ENCODE results near the gene MPP3. TPM values are rescaled to one million over a fixed set of nuclear protein-coding genes. Genes with fewer than 3 reads are reported as not detected.

Gene MPP3
- total RNA-seq, 1 experiment from 2014 or later: 5.7 TPM

- BruUV-seq (replicated peaks): no TSS peak
- ChIA-PET CTCF (interaction anchor here (1.2 kb wide), 1 partner anchor 60 kb away, joined by 3 read pairs; no protein-coding TSS in a partner anchor), POLR2A (ENCODE audit: low non-redundant PET) (no interaction called here)
- H3K9me3 ChIP-seq (ENCODE audit: low read depth, low read length, poor library complexity, severe bottlenecking): no peaks in the 10 kb centered on the region
- TF ChIP-seq CTCF (conservative IDR thresholded peaks at IDR 0.05; ENCODE audit: low read depth, low read length) (no peak), EZH2 (IDR thresholded peaks at IDR 0.05; ENCODE audit: borderline replicate concordance, low read depth, low read length, poor library complexity, severe bottlenecking) (no peak)
- no peaks in the 10 kb centered on the region for H3K27me3 ChIP-seq (replicated peaks; ENCODE audit: insufficient read depth, low read depth, low read length, poor library complexity)
- DNase-seq (ENCODE audit: low spot score): no peak
- no peak overlapping the region for H3K27ac ChIP-seq (ENCODE audit: low read depth, low read length, poor library complexity, severe bottlenecking)
- H3K4me3 ChIP-seq (ENCODE audit: low read depth, low read length, poor library complexity, severe bottlenecking): no peak overlapping the region
- intact Hi-C loops (cut with micrococcal nuclease; ENCODE audit: unreplicated experiment): loop anchor here (1.0 to 2.0 kb wide), 2 partner anchors 66 to 183 kb away; no protein-coding TSS in a partner anchor
- H3K4me1 ChIP-seq (ENCODE audit: insufficient read depth, low read length, poor library complexity, severe bottlenecking): no peaks in the 10 kb centered on the region
- no peaks in the 10 kb centered on the region for H3K36me3 ChIP-seq (ENCODE audit: insufficient read depth, low read length, poor library complexity, severe bottlenecking)
These were observed 73.1 kb downstream of the MPP3 start for GRCh38 chr17:43759836-43760235.

GRCh38 chr17:43758497-43759174, 74.3 kb downstream of the MPP3 start, which contains the start of gene SOST:
SOST (minus strand) TSS chr17:43758791; CDS start chr17:43758741, 50 bp downstream.
- CTCF ChIA-PET: no interaction called here
- no TSS peak for BruUV-seq (replicated peaks)
- DNase-seq (ENCODE audit: low spot score): no peak

GRCh38 chr17:43758086-43758485, 74.9 kb downstream of the MPP3 start:
- no peaks in the 10 kb centered on the region for H3K27me3 ChIP-seq (replicated peaks; ENCODE audit: insufficient read depth, low read depth, low read length, poor library complexity)
- CTCF ChIA-PET: no interaction called here
- POLR2A ChIA-PET (ENCODE audit: low non-redundant PET): no interaction called here
- DNase-seq (ENCODE audit: low spot score): no peak
- H3K27ac ChIP-seq (ENCODE audit: low read depth, low read length, poor library complexity, severe bottlenecking): no peak overlapping the region
- H3K36me3 ChIP-seq (ENCODE audit: insufficient read depth, low read length, poor library complexity, severe bottlenecking): no peaks in the 10 kb centered on the region
- no peaks in the 10 kb centered on the region for H3K4me1 ChIP-seq (ENCODE audit: insufficient read depth, low read length, poor library complexity, severe bottlenecking)
- no peak overlapping the region for H3K4me3 ChIP-seq (ENCODE audit: low read depth, low read length, poor library complexity, severe bottlenecking)
- H3K9me3 ChIP-seq (ENCODE audit: low read depth, low read length, poor library complexity, severe bottlenecking): no peaks in the 10 kb centered on the region
- intact Hi-C loops (cut with micrococcal nuclease; ENCODE audit: unreplicated experiment): no loop called here
- BruUV-seq (replicated peaks): no TSS peak
- TF ChIP-seq CTCF (conservative IDR thresholded peaks at IDR 0.05; ENCODE audit: low read depth, low read length) (no peak), EZH2 (IDR thresholded peaks at IDR 0.05; ENCODE audit: borderline replicate concordance, low read depth, low read length, poor library complexity, severe bottlenecking) (no peak)

More at GRCh38 chr17:43758497-43759174, 74.3 kb downstream of the MPP3 start, which contains the start of gene SOST:
- no peaks in the 10 kb centered on the region for H3K9me3 ChIP-seq (ENCODE audit: low read depth, low read length, poor library complexity, severe bottlenecking)
- no peak within 1 kb of the TSS for H3K27ac ChIP-seq (ENCODE audit: low read depth, low read length, poor library complexity, severe bottlenecking)
- intact Hi-C loops (cut with micrococcal nuclease; ENCODE audit: unreplicated experiment): no loop called here
- TF ChIP-seq CTCF (conservative IDR thresholded peaks at IDR 0.05; ENCODE audit: low read depth, low read length) (no peak), EZH2 (IDR thresholded peaks at IDR 0.05; ENCODE audit: borderline replicate concordance, low read depth, low read length, poor library complexity, severe bottlenecking) (no peak)
- no peaks in the 10 kb centered on the region for H3K27me3 ChIP-seq (replicated peaks; ENCODE audit: insufficient read depth, low read depth, low read length, poor library complexity)
- no peaks in the 10 kb centered on the region for H3K36me3 ChIP-seq (ENCODE audit: insufficient read depth, low read length, poor library complexity, severe bottlenecking)
- POLR2A ChIA-PET (ENCODE audit: low non-redundant PET): no interaction called here
- H3K4me1 ChIP-seq (ENCODE audit: insufficient read depth, low read length, poor library complexity, severe bottlenecking): no peaks in the 10 kb centered on the region
- no peak within 1 kb of the TSS for H3K4me3 ChIP-seq (ENCODE audit: low read depth, low read length, poor library complexity, severe bottlenecking)

Data from A673 (cell line).